B cell (primary cell): Measurements from ENCODE around the gene KCNH1. TPM values are rescaled to one million over a fixed set of nuclear protein-coding genes. Genes with fewer than 3 reads are reported as not detected.

Experiments
- ATAC-seq: fragments of 200-7000 bp; cut with Tn5 transposase; one replicate; pipeline ENCODE4 v1.10.0; 2021; ENCODE audit warnings: low read depth, mild to moderate bottlenecking, moderate number of reproducible peaks, moderate library complexity
- CTCF ChIA-PET: fragments of 350-600 bp; sonication (Branson Sonifier 250); formaldehyde crosslinking; loops from one replicate; lab custom pipeline; 2021; ENCODE audit warnings: antibody characterized with exemption, inconsistent platforms; lab: Charles Lee
- POLR2A ChIA-PET: fragments of 350-600 bp; sonication (Branson Sonifier 250); formaldehyde crosslinking; loops from one replicate; lab custom pipeline; 2021; ENCODE audit warnings: antibody characterized with exemption; lab: Charles Lee
- DNase-seq: peaks from one replicate; pipeline ENCODE4 v3.0.0; 2013
- H2AFZ ChIP-seq: 2 replicates; pipeline ENCODE4 v1.6.1; 2012; ENCODE audit warnings: mild to moderate bottlenecking, low read depth, low read length; ENCODE audit not compliant: insufficient read depth, poor library complexity, severe bottlenecking
- H3K27ac ChIP-seq, 2 donors: 1 replicate in 1 of 2; 2 replicates in 1 of 2; pipeline ENCODE4 v1.5.1; 2012 to 2013; ENCODE audit warnings: low read length in 2 of 2, mild to moderate bottlenecking in 2 of 2, moderate library complexity in 1 of 2
- H3K27me3 ChIP-seq, 4 experiments: fragments of 200-600 bp in 1 of 4; sonication (generic) in 1 of 4; replicated peaks in 1 of 4; 1 replicate in 2 of 4; 2 replicates in 2 of 4; pipeline versions ENCODE4 v1.6.1 to v1.7.0; 2013 to 2016; ENCODE audit warnings: low read length in 3 of 4, mild to moderate bottlenecking in 2 of 4, mixed read lengths in 1 of 4, moderate library complexity in 1 of 4; ENCODE audit not compliant: insufficient read depth in 4 of 4, control insufficient read depth in 3 of 4; ENCODE audit errors: control extremely low read depth in 1 of 4
- H3K36me3 ChIP-seq, 2 experiments: replicated peaks in 1 of 2; 1 replicate in 1 of 2; 2 replicates in 1 of 2; pipeline versions ENCODE4 v1.6.1 to v1.7.1; 2013; ENCODE audit warnings: low read length in 1 of 2; ENCODE audit not compliant: insufficient read depth in 2 of 2, control insufficient read depth in 1 of 2; ENCODE audit errors: control extremely low read depth in 1 of 2, extremely low read depth in 1 of 2
- H3K4me1 ChIP-seq, 2 donors: fragments of 200-600 bp in 1 of 2; sonication (generic) in 1 of 2; 1 replicate in 1 of 2; 2 replicates in 1 of 2; pipeline versions ENCODE4 v1.5.1 to v1.6.1; 2013 to 2017; ENCODE audit warnings: low read length in 2 of 2; ENCODE audit not compliant: control insufficient read depth in 2 of 2, insufficient read depth in 2 of 2
- H3K4me2 ChIP-seq: replicated peaks from 2 replicates; pipeline ENCODE3; 2012; ENCODE audit warnings: mild to moderate bottlenecking, low read depth, low read length; ENCODE audit not compliant: poor library complexity, severe bottlenecking
- H3K4me3 ChIP-seq, 5 experiments: fragments of 200-600 bp in 1 of 5; sonication (generic) in 1 of 5; 1 replicate in 3 of 5; 2 replicates in 2 of 5; pipeline versions ENCODE4 v1.5.1 to v1.7.0; 2011 to 2016; ENCODE audit warnings: low read length in 4 of 5, mild to moderate bottlenecking in 4 of 5, low read depth in 2 of 5, control low read depth in 1 of 5, moderate library complexity in 1 of 5; ENCODE audit not compliant: insufficient read depth in 1 of 5; ENCODE audit errors: control extremely low read depth in 1 of 5, extremely low read depth in 1 of 5
- H3K79me2 ChIP-seq: fragments of 200-600 bp; sonication (generic); one replicate; pipeline ENCODE4 v1.6.0; 2016; ENCODE audit warnings: low read length; ENCODE audit not compliant: control insufficient read depth, insufficient read depth
- H3K9ac ChIP-seq: fragments of 200-600 bp; sonication (generic); 2 replicates; pipeline ENCODE4 v1.6.1; 2017; ENCODE audit warnings: mild to moderate bottlenecking, low read length, moderate library complexity
- H3K9me3 ChIP-seq, 3 donors: one replicate each; pipeline versions ENCODE4 v1.6.1 to v1.7.1; 2013; ENCODE audit warnings: low read length in 2 of 3; ENCODE audit not compliant: control insufficient read depth in 2 of 3, insufficient read depth in 1 of 3; ENCODE audit errors: control extremely low read depth in 1 of 3
- H4K20me1 ChIP-seq: 2 replicates; pipeline ENCODE4 v1.6.0; 2012; ENCODE audit warnings: mild to moderate bottlenecking, low read length; ENCODE audit not compliant: insufficient read depth, control insufficient read depth, poor library complexity, severe bottlenecking
- H3K27ac Mint-ChIP-seq: one replicate; pipeline ENCODE4 v1.8.0; 2021; ENCODE audit warnings: mixed read lengths
- H3K27me3 Mint-ChIP-seq: one replicate; pipeline ENCODE4 v1.8.0; 2021; ENCODE audit warnings: mixed read lengths
- H3K4me1 Mint-ChIP-seq: one replicate; pipeline ENCODE4 v1.8.0; 2021; ENCODE audit warnings: mixed read lengths
- H3K4me3 Mint-ChIP-seq: one replicate; pipeline ENCODE4 v1.8.0; 2021; ENCODE audit warnings: mixed read lengths
- H3K9me3 Mint-ChIP-seq: one replicate; pipeline ENCODE4 v1.8.0; 2022; ENCODE audit warnings: mixed read lengths; ENCODE audit not compliant: insufficient read depth
- EZH2 ChIP-seq: IDR thresholded peaks from 2 replicates; pipeline ENCODE4 v1.6.1; 2012; ENCODE audit warnings: borderline replicate concordance, low read depth, mild to moderate bottlenecking, moderate library complexity, low read length; ENCODE audit not compliant: insufficient read depth, poor library complexity, severe bottlenecking
- WGBS: methylation state at CpG from one replicate; pipeline ENCODE4 v1.1.5; 2013; ENCODE audit warnings: missing lambda C conversion rate; ENCODE audit not compliant: insufficient coverage; 5-methylcytosine and 5-hydroxymethylcytosine counted together
- intact Hi-C: fragments of 100-400 bp; cut with micrococcal nuclease; formaldehyde crosslinking; loops from one replicate; pipeline ENCODE4 v1.10.0; 2022
- polyA plus RNA-seq: library from polyadenylated mRNA; depleted of rRNA; stranded (reverse); fragments of >200 nt; gene quantifications from 2 replicates; pipeline ENCODE4 v1.2.3, GENCODE V29; 2012
- total RNA-seq, 2 donors: library from RNA; stranded (reverse); fragments of 120-200 nt in 1 of 2; gene quantifications; 1 replicate in 1 of 2; 2 replicates in 1 of 2; pipeline versions ENCODE4 v1.2.3 to v1.2.4, GENCODE V29; 2013 to 2022
- TF ChIP-seq, protein P1 (sequence below): fragments of 200-600 bp; IDR thresholded peaks from one replicate; pipeline ENCODE4 v1.8.0; 2022; ENCODE audit warnings: antibody characterized with exemption, mild to moderate bottlenecking

KCNH1 gene
- total and polyA plus RNA-seq, 2 donors (not counting 1 experiment from before 2014, with no cell fraction given): not detected

DNA sequence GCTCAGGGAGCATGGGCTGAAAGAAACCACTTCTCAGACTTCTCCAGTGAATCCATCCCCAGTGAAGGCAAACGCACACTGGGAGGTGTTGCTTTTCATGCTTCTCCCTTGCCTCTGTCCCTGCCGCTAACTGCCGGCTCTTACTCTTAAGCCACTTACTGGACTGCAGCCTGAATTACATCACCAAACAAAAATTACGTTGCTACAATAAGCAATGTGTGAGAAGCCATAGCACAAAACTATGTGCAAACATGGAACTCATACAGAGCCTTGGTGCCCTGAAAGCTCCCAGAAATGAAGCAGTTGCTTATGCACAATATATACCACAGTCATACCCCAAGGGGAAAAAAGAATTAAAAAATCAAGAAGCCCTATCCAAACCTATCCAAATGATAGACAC lies 375.2 kb downstream of the KCNH1 start:
- Histone ChIP-seq H3K79me2 (no peaks in the 10 kb centered on the region), H3K9ac (no peak overlapping the region), H3K4me3 (no peak overlapping the region), H4K20me1 (no peaks in the 10 kb centered on the region), H2AFZ (no peak overlapping the region), H3K4me2 (no peak overlapping the region), H3K4me1 (no peaks in the 10 kb centered on the region), H3K27ac (no peak overlapping the region), H3K9me3 (peaks cover 0 to 9% (median 0%) of the 10 kb centered on the region in 3 donors), H3K27me3 (peaks cover 0 to 4% (median 0%) of the 10 kb centered on the region in 4 experiments), H3K36me3 (no peaks in the 10 kb centered on the region)
- ChIA-PET CTCF (no interaction called here), POLR2A (no interaction called here)
- H3K27ac Mint-ChIP-seq: no peak overlapping the region
- ATAC-seq (no peak), DNase-seq (no peak)
- peaks cover 2% of the 10 kb centered on the region for H3K9me3 Mint-ChIP-seq
- TF ChIP-seq, protein P1, sequence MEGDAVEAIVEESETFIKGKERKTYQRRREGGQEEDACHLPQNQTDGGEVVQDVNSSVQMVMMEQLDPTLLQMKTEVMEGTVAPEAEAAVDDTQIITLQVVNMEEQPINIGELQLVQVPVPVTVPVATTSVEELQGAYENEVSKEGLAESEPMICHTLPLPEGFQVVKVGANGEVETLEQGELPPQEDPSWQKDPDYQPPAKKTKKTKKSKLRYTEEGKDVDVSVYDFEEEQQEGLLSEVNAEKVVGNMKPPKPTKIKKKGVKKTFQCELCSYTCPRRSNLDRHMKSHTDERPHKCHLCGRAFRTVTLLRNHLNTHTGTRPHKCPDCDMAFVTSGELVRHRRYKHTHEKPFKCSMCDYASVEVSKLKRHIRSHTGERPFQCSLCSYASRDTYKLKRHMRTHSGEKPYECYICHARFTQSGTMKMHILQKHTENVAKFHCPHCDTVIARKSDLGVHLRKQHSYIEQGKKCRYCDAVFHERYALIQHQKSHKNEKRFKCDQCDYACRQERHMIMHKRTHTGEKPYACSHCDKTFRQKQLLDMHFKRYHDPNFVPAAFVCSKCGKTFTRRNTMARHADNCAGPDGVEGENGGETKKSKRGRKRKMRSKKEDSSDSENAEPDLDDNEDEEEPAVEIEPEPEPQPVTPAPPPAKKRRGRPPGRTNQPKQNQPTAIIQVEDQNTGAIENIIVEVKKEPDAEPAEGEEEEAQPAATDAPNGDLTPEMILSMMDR: no peak
- no peak for TF ChIP-seq EZH2
- 89% methylated on average over 4 of the region's 4 CpGs for WGBS
- no peak overlapping the region for H3K4me3 Mint-ChIP-seq
- no peaks in the 10 kb centered on the region for H3K4me1 Mint-ChIP-seq
- H3K27me3 Mint-ChIP-seq: peaks cover 6% of the 10 kb centered on the region
- intact Hi-C loops: no loop called here

DNA sequence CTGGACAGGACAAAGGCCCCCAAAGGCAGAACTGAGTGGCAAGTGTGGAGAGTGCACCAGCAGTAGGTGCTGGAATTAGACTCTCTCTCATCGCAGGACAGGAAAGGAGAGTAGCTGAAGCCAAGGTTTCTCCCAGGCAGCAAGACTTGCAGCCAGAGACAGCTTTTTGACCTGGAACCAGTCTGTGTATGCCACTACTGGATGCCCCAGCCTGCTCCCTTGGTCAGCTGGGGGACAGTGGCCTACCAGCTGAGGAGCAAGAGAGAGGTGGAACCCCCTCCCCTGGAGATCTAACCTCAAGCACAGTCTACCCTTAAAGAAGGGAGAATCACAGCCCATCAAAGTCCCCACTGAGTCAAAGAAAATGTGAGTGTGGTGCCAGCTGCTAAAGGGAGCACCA lies 375.7 kb downstream of the KCNH1 start:
- no peak for ATAC-seq
- no peak for DNase-seq
- Histone ChIP-seq H3K9ac (no peak overlapping the region), H3K36me3 (no peaks in the 10 kb centered on the region), H3K4me1 (no peaks in the 10 kb centered on the region), H3K27me3 (peaks cover 0 to 4% (median 0%) of the 10 kb centered on the region in 4 experiments), H2AFZ (no peak overlapping the region), H3K4me2 (no peak overlapping the region), H3K4me3 (no peak overlapping the region), H3K9me3 (peaks cover 0 to 9% (median 0%) of the 10 kb centered on the region in 3 donors), H4K20me1 (no peaks in the 10 kb centered on the region), H3K27ac (no peak overlapping the region), H3K79me2 (no peaks in the 10 kb centered on the region)
- intact Hi-C loops: no loop called here
- ChIA-PET CTCF (no interaction called here), POLR2A (no interaction called here)
- Mint-ChIP-seq H3K4me1 (no peaks in the 10 kb centered on the region), H3K4me3 (no peak overlapping the region), H3K27ac (no peak overlapping the region), H3K27me3 (peaks cover 6% of the 10 kb centered on the region), H3K9me3 (peaks cover 2% of the 10 kb centered on the region)
- 100% methylated on average over 1 of the region's 1 CpG for WGBS
- no peak for TF ChIP-seq EZH2
- TF ChIP-seq, protein P1: no peak
